H1 (cell line): Measurements from ENCODE around the gene OCIAD1. TPM values are rescaled to one million over a fixed set of nuclear protein-coding genes. Genes with fewer than 3 reads are reported as not detected.

Experiments used
- CTCF ChIA-PET: fragments of 300-600 bp; sonication (Branson Sonifier 250); formaldehyde crosslinking; loops from one replicate; lab custom pipeline; 2021; ENCODE audit not compliant: partially characterized antibody; lab: Charles Lee
- POLR2A ChIA-PET: fragments of 300-600 bp; sonication (Branson Sonifier 250); formaldehyde crosslinking; loops from one replicate; lab custom pipeline; 2021; ENCODE audit warnings: inconsistent platforms; ENCODE audit not compliant: partially characterized antibody; lab: Charles Lee
- DNase-seq, 2 experiments: peaks; one replicate each; pipeline versions ENCODE4 v3.0.0 to v3.0.0-alpha.2; 2010 to 2022; ENCODE audit warnings: low spot score in 2 of 2, low read depth in 1 of 2, mixed read lengths in 1 of 2
- FAIRE-seq: peaks from 2 replicates; lab custom pipeline; 2011; peaks lifted over from hg19 to GRCh38; lab: Jason Lieb, UNC
- H2AFZ ChIP-seq: 2 replicates; pipeline ENCODE4 v1.8.1; 2012; ENCODE audit warnings: low read length, inconsistent platforms
- H2AK5ac ChIP-seq: 2 replicates; pipeline ENCODE4 v1.6.1; 2013; ENCODE audit warnings: low read depth, low read length
- H2BK120ac ChIP-seq: replicated peaks from 2 replicates; pipeline ENCODE3; 2013; ENCODE audit warnings: low read depth, low read length, inconsistent platforms
- H2BK12ac ChIP-seq: 2 replicates; pipeline ENCODE4 v1.6.1; 2013; ENCODE audit warnings: low read depth, low read length
- H2BK15ac ChIP-seq: 2 replicates; pipeline ENCODE4 v1.6.1; 2013; ENCODE audit warnings: low read length
- H2BK20ac ChIP-seq: 2 replicates; pipeline ENCODE4 v1.6.1; 2013; ENCODE audit warnings: low read length
- H2BK5ac ChIP-seq: 2 replicates; pipeline ENCODE4 v1.6.1; 2013; ENCODE audit warnings: low read depth, low read length
- H3K14ac ChIP-seq: 2 replicates; pipeline ENCODE4 v1.6.1; 2013; ENCODE audit warnings: inconsistent platforms; ENCODE audit not compliant: insufficient read length
- H3K18ac ChIP-seq: 2 replicates; pipeline ENCODE4 v1.6.1; 2013; ENCODE audit warnings: low read length; ENCODE audit errors: extremely low read depth
- H3K23ac ChIP-seq: 2 replicates; pipeline ENCODE4 v1.6.1; 2013; ENCODE audit warnings: inconsistent platforms; ENCODE audit not compliant: insufficient read length
- H3K23me2 ChIP-seq: 2 replicates; pipeline ENCODE4 v1.6.1; 2013; ENCODE audit warnings: low read depth, low read length
- H3K27ac ChIP-seq: 2 replicates; pipeline ENCODE4 v1.6.1; 2011; ENCODE audit warnings: low read depth, low read length, inconsistent platforms
- H3K27me3 ChIP-seq, 4 experiments: replicated peaks in 1 of 4; 1 replicate in 1 of 4; 2 replicates in 3 of 4; pipeline versions ENCODE4 v1.6.1 to v1.8.1; 2011 to 2013; ENCODE audit warnings: low read length in 3 of 4, mild to moderate bottlenecking in 3 of 4, inconsistent platforms in 2 of 4, mixed read lengths in 2 of 4, moderate library complexity in 1 of 4; ENCODE audit not compliant: control insufficient read depth in 3 of 4, insufficient read depth in 3 of 4; ENCODE audit errors: extremely low read depth in 1 of 4
- H3K36me3 ChIP-seq, 4 experiments: 2 replicates each; pipeline versions ENCODE4 v1.6.1 to v1.8.1; 2011 to 2013; ENCODE audit warnings: mild to moderate bottlenecking in 4 of 4, low read length in 3 of 4, moderate library complexity in 2 of 4, control low read depth in 1 of 4, inconsistent platforms in 1 of 4; ENCODE audit not compliant: insufficient read depth in 4 of 4, control insufficient read depth in 2 of 4
- H3K4ac ChIP-seq: replicated peaks from 2 replicates; pipeline ENCODE3; 2013; ENCODE audit warnings: low read length, low read depth, mixed read lengths, inconsistent platforms; ENCODE audit not compliant: insufficient read length
- H3K4me1 ChIP-seq, 4 experiments: replicated peaks in 1 of 4; 1 replicate in 1 of 4; 2 replicates in 3 of 4; pipeline versions ENCODE4 v1.6.1 to v1.8.1; 2011 to 2013; ENCODE audit warnings: low read length in 3 of 4, inconsistent platforms in 2 of 4, mixed read lengths in 1 of 4; ENCODE audit not compliant: insufficient read depth in 4 of 4, control insufficient read depth in 3 of 4
- H3K4me2 ChIP-seq, 2 experiments: 2 replicates each; pipeline versions ENCODE4 v1.6.1 to v1.8.1; 2011 to 2013; ENCODE audit warnings: low read depth in 2 of 2, low read length in 2 of 2, control low read depth in 1 of 2, inconsistent platforms in 1 of 2, mild to moderate bottlenecking in 1 of 2; ENCODE audit not compliant: insufficient read depth in 1 of 2
- H3K4me3 ChIP-seq, 4 experiments: fragments of 200-600, 300-600 bp in 1 of 4; sonication (generic), shearing (Covaris generic), sonication (Bioruptor Twin) in 1 of 4; 2 replicates each; pipeline versions ENCODE4 v1.5.1 to v1.8.1; 2011 to 2016; ENCODE audit warnings: low read length in 4 of 4, low read depth in 3 of 4, control low read depth in 2 of 4, inconsistent platforms in 2 of 4, mild to moderate bottlenecking in 2 of 4, mixed read lengths in 1 of 4, moderate library complexity in 1 of 4; ENCODE audit not compliant: insufficient read depth in 2 of 4; ENCODE audit errors: extremely low read depth in 1 of 4
- H3K56ac ChIP-seq: replicated peaks from 2 replicates; pipeline ENCODE3; 2013; ENCODE audit warnings: low read depth, mild to moderate bottlenecking, mixed read lengths, low read length, inconsistent platforms; ENCODE audit not compliant: insufficient read length
- H3K79me1 ChIP-seq: 2 replicates; pipeline ENCODE4 v1.6.1; 2013; ENCODE audit warnings: low read depth, low read length, control low read depth
- H3K79me2 ChIP-seq, 2 experiments: 2 replicates each; pipeline versions ENCODE4 v1.6.1 to v1.8.1; 2012 to 2013; ENCODE audit warnings: low read length in 2 of 2, mild to moderate bottlenecking in 2 of 2, inconsistent platforms in 1 of 2; ENCODE audit not compliant: insufficient read depth in 2 of 2, control insufficient read depth in 1 of 2
- H3K9ac ChIP-seq, 4 experiments: replicated peaks in 1 of 4; 1 replicate in 1 of 4; 2 replicates in 3 of 4; pipeline versions ENCODE4 v1.6.1 to v1.8.1; 2011 to 2013; ENCODE audit warnings: low read depth in 3 of 4, low read length in 3 of 4, control low read depth in 2 of 4, mild to moderate bottlenecking in 2 of 4, moderate library complexity in 2 of 4, inconsistent platforms in 1 of 4; ENCODE audit errors: extremely low read depth in 1 of 4
- H3K9me3 ChIP-seq, 2 experiments: 2 replicates each; pipeline versions ENCODE4 v1.6.1 to v1.8.1; 2012 to 2013; ENCODE audit warnings: mild to moderate bottlenecking in 2 of 2, moderate library complexity in 2 of 2, control low read depth in 1 of 2, inconsistent platforms in 1 of 2, low read depth in 1 of 2, low read length in 1 of 2, mixed read lengths in 1 of 2; ENCODE audit not compliant: insufficient read depth in 2 of 2
- H4K20me1 ChIP-seq, 2 experiments: replicated peaks in 1 of 2; 2 replicates each; pipeline versions ENCODE3 to v1.8.1; 2011 to 2013; ENCODE audit warnings: inconsistent platforms in 2 of 2, low read length in 2 of 2, mild to moderate bottlenecking in 1 of 2; ENCODE audit not compliant: insufficient read depth in 2 of 2, control insufficient read depth in 1 of 2
- H4K5ac ChIP-seq: 2 replicates; pipeline ENCODE4 v1.6.1; 2013; ENCODE audit warnings: low read length, low read depth, mixed read lengths, inconsistent platforms; ENCODE audit not compliant: insufficient read length
- H4K8ac ChIP-seq: 2 replicates; pipeline ENCODE4 v1.8.0; 2013; ENCODE audit warnings: mild to moderate bottlenecking, moderate library complexity, low read length, inconsistent platforms; ENCODE audit not compliant: insufficient read depth; ENCODE audit errors: extremely low read depth
- H4K91ac ChIP-seq: replicated peaks from 2 replicates; pipeline ENCODE3; 2013; ENCODE audit warnings: low read length, mixed read lengths, inconsistent platforms; ENCODE audit not compliant: insufficient read length
- CBX5 ChIP-seq: fragments of 300-800, 300-1000 bp; sonication (generic); IDR thresholded peaks from 2 replicates; pipeline ENCODE4 v1.7.1; 2016; ENCODE audit warnings: antibody characterized with exemption, low read length, low read depth
- CEBPB ChIP-seq: IDR thresholded peaks from 2 replicates; pipeline ENCODE4 v1.6.1; 2012; ENCODE audit warnings: low read depth, low read length
- CHD1 ChIP-seq: IDR thresholded peaks from 2 replicates; pipeline ENCODE4 v1.6.1; 2012; ENCODE audit warnings: low read depth, low read length, improper control_type of control experiment
- GABPA ChIP-seq: IDR thresholded peaks from 2 replicates; pipeline ENCODE4 v1.6.1; 2011; ENCODE audit warnings: mild to moderate bottlenecking, low read length, moderate library complexity, borderline replicate concordance; ENCODE audit not compliant: insufficient read depth
- HDAC2 ChIP-seq, 2 experiments: fragments of 300-600 bp in 1 of 2; sonication (generic) in 1 of 2; IDR thresholded peaks; 2 replicates each; pipeline ENCODE4 v1.6.1; 2011 to 2012; ENCODE audit warnings: low read depth in 2 of 2, low read length in 2 of 2, mild to moderate bottlenecking in 2 of 2, moderate library complexity in 2 of 2, borderline replicate concordance in 1 of 2, inconsistent platforms in 1 of 2
- SAP30 ChIP-seq: fragments of 300-600 bp; sonication (generic); IDR thresholded peaks from 2 replicates; pipeline ENCODE4 v1.7.1; 2012; ENCODE audit warnings: low read length, moderate library complexity, mild to moderate bottlenecking, inconsistent platforms; ENCODE audit not compliant: insufficient read depth, insufficient replicate concordance
- SIN3A ChIP-seq, 2 experiments: IDR thresholded peaks in 1 of 2; conservative IDR thresholded peaks in 1 of 2; 2 replicates each; pipeline ENCODE4 v1.6.1; 2011 to 2012; ENCODE audit warnings: low read length in 2 of 2, improper control_type of control experiment in 1 of 2, low read depth in 1 of 2, mild to moderate bottlenecking in 1 of 2
- SIRT6 ChIP-seq: IDR thresholded peaks from one replicate; pipeline ENCODE4 v1.7.1; 2012; ENCODE audit warnings: low read length, inconsistent platforms
- SIX5 ChIP-seq: IDR thresholded peaks from 2 replicates; pipeline ENCODE4 v1.6.1; 2011; ENCODE audit warnings: mild to moderate bottlenecking, low read depth, low read length
- SUZ12 ChIP-seq: fragments of 200-600 bp; sonication (generic); IDR thresholded peaks from 2 replicates; pipeline ENCODE4 v1.6.1; 2012; ENCODE audit warnings: mild to moderate bottlenecking, inconsistent platforms, low read length, moderate library complexity, mixed read lengths
- TEAD4 ChIP-seq: IDR thresholded peaks from 2 replicates; pipeline ENCODE4 v1.6.1; 2012; ENCODE audit warnings: low read depth, low read length, inconsistent platforms, mixed read lengths
- WGBS, 2 experiments: shearing (Covaris generic) in 1 of 2; methylation state at CpG; one replicate each; pipeline versions ENCODE4 v1.1.6 to v1.1.7; 2013 to 2015; ENCODE audit warnings: low lambda C conversion rate in 2 of 2, mixed read lengths in 2 of 2, inconsistent platforms in 1 of 2, low coverage in 1 of 2, missing lambda C conversion rate in 1 of 2; ENCODE audit not compliant: insufficient replicate concordance in 2 of 2, insufficient coverage in 1 of 2, insufficient read length in 1 of 2; ENCODE audit errors: extremely low coverage in 1 of 2, missing lambda C conversion rate in 1 of 2; 5-methylcytosine and 5-hydroxymethylcytosine counted together
- polyA plus RNA-seq, 7 experiments: library from polyadenylated mRNA; depleted of rRNA in 3 of 7; stranded (reverse) in 5 of 7; unstranded in 2 of 7; fragments of >200 nt in 5 of 7; fragments of 200-250 nt in 2 of 7; gene quantifications; 1 replicate in 5 of 7; 2 replicates in 1 of 7; 4 replicates in 1 of 7; pipeline versions ENCODE4 v1.2.1 to v1.2.3, GENCODE V29; 2011 to 2013; ENCODE audit warnings: missing spikeins in 2 of 7, mixed read lengths in 2 of 7
- total RNA-seq: library from RNA; stranded (reverse); fragmentation: NEBNext Ultra II Directional; extraction: Animal tissue kit (Norgen Biotek cat#: 25700); gene quantifications from 2 replicates; pipeline ENCODE4 v1.2.1, GENCODE V29; 2021
- TF ChIP-seq, protein P1 (sequence below), 3 experiments: IDR thresholded peaks; 1 replicate in 2 of 3; 2 replicates in 1 of 3; pipeline versions ENCODE4 v1.5.1 to v1.6.1; 2011; ENCODE audit warnings: low read length in 3 of 3, mild to moderate bottlenecking in 3 of 3, inconsistent platforms in 2 of 3, low read depth in 1 of 3, moderate library complexity in 1 of 3; ENCODE audit not compliant: insufficient read depth in 1 of 3; ENCODE audit errors: control extremely low read depth in 1 of 3

Gene OCIAD1
- total and polyA plus RNA-seq, 2 of the 8 experiments (the other 6 are each of a cell fraction or from before 2014, with no cell fraction given) = 79.9 to 163 TPM

- no peaks in the 10 kb centered on the region for H3K23me2 ChIP-seq
- H2BK20ac ChIP-seq = no peak overlapping the region
- no peaks in the 10 kb centered on the region for H4K20me1 ChIP-seq
- 79% methylated on average over 6 of the region's 6 CpGs; no CpG with 5 or more reads in 1 of the 2 experiments for WGBS, 2 experiments
- no peaks in the 10 kb centered on the region for H3K79me2 ChIP-seq
- no peak overlapping the region for H2AFZ ChIP-seq
- DNase-seq = no peak
- no peak overlapping the region for H2AK5ac ChIP-seq
- POLR2A ChIA-PET = interaction anchor here (1.9 kb wide), 1 partner anchor 19 kb away, joined by 10 read pairs; the partner anchor contains the start of gene OCIAD1
- no peak overlapping the region for H3K23ac ChIP-seq
- H3K27me3 ChIP-seq = no peaks in the 10 kb centered on the region
- H3K27ac ChIP-seq = no peak overlapping the region
- H3K4me1 ChIP-seq = no peaks in the 10 kb centered on the region; a peak in 2 of 7 replicates
- H4K91ac ChIP-seq = no peak overlapping the region
- no peaks in the 10 kb centered on the region for H3K79me1 ChIP-seq
- H3K14ac ChIP-seq = no peak overlapping the region
- no peak overlapping the region for H4K5ac ChIP-seq
- H3K9ac ChIP-seq = no peak overlapping the region
- H4K8ac ChIP-seq = no peak overlapping the region
- no peak overlapping the region for H3K4ac ChIP-seq
- H2BK15ac ChIP-seq = no peak overlapping the region
- H2BK12ac ChIP-seq = no peak overlapping the region
- no peak overlapping the region for H3K4me3 ChIP-seq
- no peak overlapping the region for H2BK5ac ChIP-seq
- H3K9me3 ChIP-seq = no peaks in the 10 kb centered on the region
- no peak for FAIRE-seq
- CTCF ChIA-PET = no interaction called here
- H2BK120ac ChIP-seq = no peak overlapping the region
- H3K4me2 ChIP-seq = no peak overlapping the region
- H3K56ac ChIP-seq = no peak overlapping the region
- H3K36me3 ChIP-seq = no peaks in the 10 kb centered on the region
- no peak overlapping the region for H3K18ac ChIP-seq
- TF ChIP-seq SIX5 = no peak
- no peak for TF ChIP-seq CHD1
- TF ChIP-seq CBX5 = no peak
- TF ChIP-seq, protein P1, sequence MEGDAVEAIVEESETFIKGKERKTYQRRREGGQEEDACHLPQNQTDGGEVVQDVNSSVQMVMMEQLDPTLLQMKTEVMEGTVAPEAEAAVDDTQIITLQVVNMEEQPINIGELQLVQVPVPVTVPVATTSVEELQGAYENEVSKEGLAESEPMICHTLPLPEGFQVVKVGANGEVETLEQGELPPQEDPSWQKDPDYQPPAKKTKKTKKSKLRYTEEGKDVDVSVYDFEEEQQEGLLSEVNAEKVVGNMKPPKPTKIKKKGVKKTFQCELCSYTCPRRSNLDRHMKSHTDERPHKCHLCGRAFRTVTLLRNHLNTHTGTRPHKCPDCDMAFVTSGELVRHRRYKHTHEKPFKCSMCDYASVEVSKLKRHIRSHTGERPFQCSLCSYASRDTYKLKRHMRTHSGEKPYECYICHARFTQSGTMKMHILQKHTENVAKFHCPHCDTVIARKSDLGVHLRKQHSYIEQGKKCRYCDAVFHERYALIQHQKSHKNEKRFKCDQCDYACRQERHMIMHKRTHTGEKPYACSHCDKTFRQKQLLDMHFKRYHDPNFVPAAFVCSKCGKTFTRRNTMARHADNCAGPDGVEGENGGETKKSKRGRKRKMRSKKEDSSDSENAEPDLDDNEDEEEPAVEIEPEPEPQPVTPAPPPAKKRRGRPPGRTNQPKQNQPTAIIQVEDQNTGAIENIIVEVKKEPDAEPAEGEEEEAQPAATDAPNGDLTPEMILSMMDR (IDR thresholded peaks at IDR 0.05; ENCODE audit: control extremely low read depth in 1 of 3, insufficient read depth in 1 of 3, low read depth in 1 of 3, low read length in 3 of 3) = no peak
- TF ChIP-seq SIN3A (conservative IDR thresholded peaks at IDR 0.05 in 1 of 2, IDR thresholded peaks at IDR 0.05 in 1 of 2; ENCODE audit: low read depth in 1 of 2, low read length in 2 of 2) = no peak
- TF ChIP-seq SUZ12 = no peak
- no peak for TF ChIP-seq GABPA
- no peak for TF ChIP-seq SAP30
- no peak for TF ChIP-seq SIRT6
- TF ChIP-seq CEBPB = no peak
- no peak for TF ChIP-seq TEAD4
- TF ChIP-seq HDAC2 (IDR thresholded peaks at IDR 0.05; ENCODE audit: borderline replicate concordance in 1 of 2, low read depth in 2 of 2, low read length in 2 of 2) = no peak
These were observed 18.0 kb upstream of the OCIAD1 start for GRCh38 chr4:48812866-48813265.
